ENCODE data around the gene NEGR1.

The NEGR1 gene

DNA sequence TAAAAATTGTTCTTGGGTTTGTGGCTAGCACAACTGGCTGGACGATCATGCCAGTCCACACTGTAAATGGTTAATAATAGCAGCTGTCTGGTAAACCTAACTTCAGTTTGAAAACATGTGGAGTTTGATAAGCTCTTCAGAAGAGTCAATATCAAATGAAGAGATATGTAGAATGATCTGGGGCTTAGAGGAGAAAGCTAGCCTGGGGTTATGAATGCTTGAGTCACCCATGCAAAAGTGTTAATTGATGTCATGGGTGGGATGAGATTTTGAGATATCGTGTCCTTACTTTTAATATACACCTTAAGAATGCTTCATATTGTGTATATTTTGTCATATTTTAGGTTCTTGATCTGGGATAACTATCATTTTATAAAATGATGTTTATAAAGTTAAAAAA lies 646.8 kb downstream of the NEGR1 start:
- no peak for DNase-seq (ENCODE audit: low read depth, low spot score)
- H3K4me3 ChIP-seq (ENCODE audit: low read length) = no peak overlapping the region

GRCh38 chr1:71634159-71634558 lies 648.2 kb downstream of the NEGR1 start:
- DNase-seq (ENCODE audit: low read depth, low spot score) = no peak
- H3K4me3 ChIP-seq (ENCODE audit: low read length) = no peak overlapping the region

- H3K4me3 ChIP-seq (ENCODE audit: low read length) = no peak overlapping the region
- DNase-seq (ENCODE audit: low read depth, low spot score) = no peak
Observed at GRCh38 chr1:71630073-71630472, 652.3 kb downstream of the NEGR1 start.

DNA sequence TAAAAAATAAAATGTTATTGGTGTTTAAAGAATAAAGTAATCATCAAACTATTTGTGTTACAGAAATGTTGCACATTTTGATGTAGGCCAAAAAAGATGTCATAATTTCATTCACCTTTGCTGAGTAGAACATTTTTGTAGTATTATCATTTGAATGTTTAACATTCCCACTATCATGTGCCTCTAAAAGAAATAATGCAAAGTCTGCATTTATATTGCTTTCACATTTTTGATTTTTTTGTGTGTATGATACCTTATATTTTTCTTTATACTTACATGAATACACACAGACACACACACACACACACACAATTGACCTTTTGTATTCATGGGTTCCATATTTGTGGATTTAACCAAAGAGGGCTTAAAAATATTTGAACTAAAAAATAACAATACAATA lies 657.3 kb downstream of the NEGR1 start:
- no peak for DNase-seq (ENCODE audit: low read depth, low spot score)
- H3K4me3 ChIP-seq (ENCODE audit: low read length) = no peak overlapping the region

- H3K4me3 ChIP-seq (ENCODE audit: low read length) = no peak overlapping the region
- no peak for DNase-seq (ENCODE audit: low read depth, low spot score)
Observed at GRCh38 chr1:71623888-71624287, 658.5 kb downstream of the NEGR1 start.

DNA sequence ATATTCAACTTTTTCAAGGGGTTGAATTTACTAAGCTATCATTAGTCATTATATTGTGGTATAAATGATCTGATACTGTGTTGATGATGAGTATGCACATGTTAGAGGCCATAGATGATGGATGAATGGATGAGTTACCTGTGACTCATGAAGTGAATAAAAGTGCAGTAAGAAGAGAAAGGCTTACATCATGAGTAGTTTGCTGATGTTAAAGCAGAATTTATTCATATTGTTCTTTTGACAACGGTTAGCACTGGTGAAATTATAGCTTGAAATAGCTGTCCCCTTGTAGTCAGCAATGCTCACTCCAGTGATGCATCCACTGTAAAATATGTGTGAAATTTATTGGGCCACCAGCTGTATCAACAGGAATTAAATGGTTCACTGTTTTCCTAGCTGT lies 660.6 kb downstream of the NEGR1 start:
- no peak for DNase-seq (ENCODE audit: low read depth, low spot score)

GRCh38 chr1:71618766-71619530 lies 663.4 kb downstream of the NEGR1 start:
- H3K4me3 ChIP-seq (ENCODE audit: low read length) = no peak overlapping the region
- no peak for DNase-seq (ENCODE audit: low read depth, low spot score)

More for the DNA sequence above, 660.6 kb downstream of the NEGR1 start:
- no peak overlapping the region for H3K4me3 ChIP-seq (ENCODE audit: low read length)

- no peak overlapping the region for H3K4me3 ChIP-seq (ENCODE audit: low read length)
- no peak for DNase-seq (ENCODE audit: low read depth, low spot score)
Observed at GRCh38 chr1:71618191-71618590, 664.1 kb downstream of the NEGR1 start.

DNA sequence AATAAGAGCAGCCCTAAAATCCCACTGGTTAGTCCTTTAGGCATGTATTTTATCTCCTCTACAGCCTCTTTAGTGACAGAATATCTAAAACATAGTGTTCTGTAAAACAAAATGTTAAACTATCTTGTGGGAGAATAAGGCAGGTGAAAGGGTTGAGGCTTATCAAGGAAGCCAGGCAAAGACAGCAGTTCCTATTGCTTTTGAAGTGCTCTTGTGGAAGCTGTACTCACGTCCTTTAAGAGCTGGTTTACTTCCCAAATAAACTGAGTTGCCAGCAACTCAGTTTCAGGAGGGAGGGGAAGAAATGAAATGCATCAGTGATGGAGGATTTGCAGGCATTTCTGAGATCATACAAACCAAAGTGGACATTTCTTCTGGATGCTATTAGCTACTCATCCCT lies 671.9 kb downstream of the NEGR1 start:
- DNase-seq (ENCODE audit: low read depth, low spot score) = no peak
- no peak overlapping the region for H3K4me3 ChIP-seq (ENCODE audit: low read length)

- no peak overlapping the region for H3K4me3 ChIP-seq (ENCODE audit: low read length)
- DNase-seq (ENCODE audit: low read depth, low spot score) = no peak
Observed at GRCh38 chr1:71603044-71603776, 679.1 kb downstream of the NEGR1 start.

- H3K4me3 ChIP-seq (ENCODE audit: low read length) = no peak overlapping the region
- no peak for DNase-seq (ENCODE audit: low read depth, low spot score)
Observed at GRCh38 chr1:71600023-71600422, 682.3 kb downstream of the NEGR1 start.

DNA sequence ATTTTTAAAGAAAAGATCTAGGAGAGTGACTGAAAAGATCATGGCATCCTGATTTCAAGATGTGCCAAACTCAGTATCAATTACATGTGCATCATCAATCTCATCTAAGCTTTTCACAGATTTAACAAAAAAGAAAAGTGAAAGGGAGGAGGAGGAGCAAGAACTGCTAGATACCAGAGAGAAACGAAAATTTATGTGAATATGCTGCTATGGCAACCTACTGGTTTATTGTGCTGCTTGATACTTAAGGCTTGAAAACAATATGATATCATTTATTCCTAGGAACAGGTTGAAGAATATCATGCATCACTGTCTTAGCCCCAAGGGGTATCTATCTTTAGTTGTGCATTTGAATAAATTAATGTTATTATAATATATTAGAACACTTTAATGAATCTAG lies 683.0 kb downstream of the NEGR1 start:
- H3K4me3 ChIP-seq (ENCODE audit: low read length) = no peak overlapping the region
- no peak for DNase-seq (ENCODE audit: low read depth, low spot score)

DNA sequence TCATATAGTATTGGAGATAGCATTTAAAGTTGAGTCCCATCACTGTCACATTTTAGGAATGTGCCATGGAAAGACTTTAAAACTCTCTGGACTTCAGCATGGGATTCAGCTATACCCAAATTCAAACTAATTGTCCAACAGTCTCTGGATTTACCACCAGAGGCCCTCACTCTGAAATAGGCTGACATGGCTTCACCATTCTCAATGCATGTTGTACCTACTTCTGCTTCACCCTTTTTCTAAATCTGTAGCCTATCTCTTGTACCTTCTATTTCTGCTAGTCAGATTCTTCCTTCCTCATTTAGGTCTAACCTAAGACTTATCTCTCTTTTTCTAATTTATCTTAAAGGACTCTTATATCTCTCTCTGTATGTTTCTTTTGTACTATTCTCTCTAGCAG lies 688.8 kb downstream of the NEGR1 start:
- DNase-seq (ENCODE audit: low read depth, low spot score) = peak; percentile 8
- H3K4me3 ChIP-seq (ENCODE audit: low read length) = no peak overlapping the region

GRCh38 chr1:71592646-71593274 lies 689.6 kb downstream of the NEGR1 start:
- no peak for DNase-seq (ENCODE audit: low read depth, low spot score)
- H3K4me3 ChIP-seq (ENCODE audit: low read length) = no peak overlapping the region

GRCh38 chr1:71589005-71589404 lies 693.3 kb downstream of the NEGR1 start:
- H3K4me3 ChIP-seq (ENCODE audit: low read length) = no peak overlapping the region
- no peak for DNase-seq (ENCODE audit: low read depth, low spot score)

DNA sequence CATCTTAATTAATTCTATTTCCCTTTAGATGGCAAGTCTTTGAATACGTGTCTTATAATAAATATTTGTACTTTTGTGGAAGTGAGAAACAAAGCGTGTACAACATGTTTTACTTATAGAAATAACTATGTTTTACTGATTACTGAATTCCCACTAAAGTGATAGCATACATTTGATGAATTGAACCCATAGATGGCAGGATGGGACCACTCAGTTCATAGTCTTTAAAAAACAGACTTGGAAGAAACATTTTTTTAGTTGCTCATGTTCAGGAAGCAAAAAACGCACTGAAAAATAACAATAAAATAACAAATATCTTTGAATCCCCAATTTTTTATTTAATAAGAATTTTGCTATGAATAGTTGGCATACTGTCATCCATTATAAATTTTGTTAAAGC lies 694.4 kb downstream of the NEGR1 start:
- H3K4me3 ChIP-seq (ENCODE audit: low read length) = no peak overlapping the region
- peak; percentile 20 for DNase-seq (ENCODE audit: low read depth, low spot score)

DNA sequence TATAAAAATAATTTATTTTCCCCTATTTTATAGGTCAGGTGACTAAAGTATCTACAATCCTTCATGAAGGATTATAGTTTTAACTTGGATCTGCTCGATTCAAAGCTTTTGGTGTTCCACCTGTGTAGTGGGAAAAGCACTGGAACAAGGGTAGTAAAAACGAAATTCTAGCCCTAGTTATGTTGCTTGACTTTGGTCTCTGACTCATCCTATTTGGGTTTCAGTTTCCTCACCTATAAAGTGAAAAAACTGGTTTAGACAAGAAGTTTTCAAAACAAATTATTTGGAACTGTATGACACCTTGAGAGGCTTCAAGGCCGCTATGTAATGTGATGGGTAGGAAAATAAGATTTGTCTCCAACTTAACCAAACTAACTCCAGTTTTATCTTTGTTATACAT lies 696.3 kb downstream of the NEGR1 start:
- H3K4me3 ChIP-seq (ENCODE audit: low read length) = no peak overlapping the region
- DNase-seq (ENCODE audit: low read depth, low spot score) = no peak

GRCh38 chr1:71583756-71584155 lies 698.6 kb downstream of the NEGR1 start:
- DNase-seq (ENCODE audit: low read depth, low spot score) = no peak
- H3K4me3 ChIP-seq (ENCODE audit: low read length) = no peak overlapping the region

DNA sequence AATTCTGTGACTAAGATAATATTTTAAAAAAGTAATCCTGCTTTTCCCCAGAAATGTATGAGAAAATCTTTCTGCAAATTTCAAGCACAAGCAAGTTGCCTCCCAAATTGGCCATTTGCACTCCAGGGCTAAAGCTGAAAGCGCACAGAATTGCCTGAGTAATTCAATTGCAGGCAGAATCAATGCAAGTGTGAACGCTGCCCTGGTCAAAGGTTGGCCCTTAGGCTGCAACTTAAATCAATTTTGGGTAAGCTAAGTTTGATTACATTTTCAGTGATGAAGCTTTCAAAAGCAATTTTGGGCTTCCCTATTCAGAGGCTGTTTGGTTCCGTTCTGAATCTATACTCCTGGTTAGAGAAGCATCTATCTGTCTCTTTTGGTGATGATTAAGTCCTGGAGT lies 699.7 kb downstream of the NEGR1 start:
- no peak for DNase-seq (ENCODE audit: low read depth, low spot score)
- H3K4me3 ChIP-seq (ENCODE audit: low read length) = no peak overlapping the region

DNA sequence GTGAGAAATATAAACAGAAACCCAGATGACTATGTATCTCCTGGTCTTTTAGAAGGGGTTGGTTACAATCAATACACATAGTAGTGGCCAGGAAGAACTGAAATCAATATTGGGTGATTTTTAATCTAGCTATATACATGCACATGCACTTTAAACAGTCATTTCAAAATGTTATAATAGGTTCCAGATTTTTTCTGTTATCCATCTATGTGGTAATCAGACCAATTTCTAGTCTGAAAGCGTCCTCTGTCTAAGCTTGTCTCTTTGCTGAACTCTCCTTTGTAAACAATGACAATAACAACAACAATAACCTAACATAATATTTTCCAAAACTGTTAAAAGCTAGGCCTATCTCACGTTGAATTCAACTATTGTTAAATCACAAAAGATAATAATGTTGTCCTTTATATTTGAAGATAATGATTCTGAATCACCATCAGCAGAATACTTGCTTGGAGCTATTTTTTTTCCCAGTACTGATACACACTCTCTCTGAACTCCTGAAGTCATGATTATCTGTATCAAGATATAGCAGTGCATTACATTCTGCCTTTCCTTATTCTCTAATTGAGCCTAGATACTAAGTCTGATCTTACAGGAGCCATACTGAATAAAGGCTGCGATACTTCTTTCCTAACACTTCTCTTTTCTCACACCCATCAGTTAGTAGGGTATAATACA lies 704.7 kb downstream of the NEGR1 start:
- no peak for DNase-seq (ENCODE audit: low read depth, low spot score)

More for the DNA sequence above, 704.7 kb downstream of the NEGR1 start:
- H3K4me3 ChIP-seq (ENCODE audit: low read length) = no peak overlapping the region

Data from Jurkat, Clone E6-1 (cell line).